Activated T-cell treated with anti-CD3 and anti-CD28 coated beads for 48 hours (primary cell): ENCODE data around the gene DARS1.
"Not testable (repeated sequence)": the region's sequence is repeated elsewhere in the genome, so short reads cannot be mapped to it uniquely, and the experiment has no call there.

Experiments
- DNase-seq: peaks from one replicate; pipeline ENCODE4 v3.0.0-alpha.2; 2020; ENCODE audit warnings: low read depth

DARS1 gene

GRCh38 chr2:135945526-135945925 lies 39.9 kb downstream of the DARS1 start:
- DNase-seq = no peak

- no peak for DNase-seq
Measured at GRCh38 chr2:135944625-135945024, 40.8 kb downstream of the DARS1 start.

- no peak for DNase-seq
Measured at GRCh38 chr2:135942936-135943688, 42.3 kb downstream of the DARS1 start.

GRCh38 chr2:135936524-135936923 lies 48.9 kb downstream of the DARS1 start:
- DNase-seq = no peak

GRCh38 chr2:135935914-135936313 lies 49.5 kb downstream of the DARS1 start:
- DNase-seq = no peak

GRCh38 chr2:135931776-135932443 lies 53.5 kb downstream of the DARS1 start:
- no peak for DNase-seq

- no peak for DNase-seq
Measured at GRCh38 chr2:135926605-135927004, 58.8 kb downstream of the DARS1 start.

- DNase-seq = no peak
Measured at GRCh38 chr2:135925571-135925970, 59.9 kb downstream of the DARS1 start.

GRCh38 chr2:135916207-135916606 lies 69.2 kb downstream of the DARS1 start:
- no peak for DNase-seq

- DNase-seq = no peak
Measured at GRCh38 chr2:135914485-135914884, 70.9 kb downstream of the DARS1 start.

GRCh38 chr2:135913727-135914365 lies 71.6 kb downstream of the DARS1 start:
- DNase-seq = no peak

- no peak for DNase-seq
Measured at GRCh38 chr2:135909976-135910375, 75.5 kb downstream of the DARS1 start.

- no peak for DNase-seq
Measured at GRCh38 chr2:135905679-135906078, 79.7 kb downstream of the DARS1 start.

- no peak for DNase-seq
Measured at GRCh38 chr2:135904341-135904989, 81.0 kb downstream of the DARS1 start.

GRCh38 chr2:135903650-135904049 lies 81.8 kb downstream of the DARS1 start:
- no peak for DNase-seq

- no peak for DNase-seq
Measured at GRCh38 chr2:135899567-135899966, 85.9 kb downstream of the DARS1 start.

- no peak for DNase-seq
Measured at GRCh38 chr2:135898234-135898786, 87.1 kb downstream of the DARS1 start.

- DNase-seq = no peak
Measured at GRCh38 chr2:135894930-135895329, 90.5 kb downstream of the DARS1 start.

- no peak for DNase-seq
Measured at GRCh38 chr2:135893374-135893794, 92.0 kb downstream of the DARS1 start.

- DNase-seq = no peak
Measured at GRCh38 chr2:135890835-135891234, 94.6 kb downstream of the DARS1 start.

- no peak for DNase-seq
Measured at GRCh38 chr2:135890149-135890548, 95.3 kb downstream of the DARS1 start.

GRCh38 chr2:135888587-135888986 lies 96.8 kb downstream of the DARS1 start:
- DNase-seq = not testable (repeated sequence)
